GM20000 (cell line): Measurements from ENCODE around the gene SYNC.
"Not testable (repeated sequence)": the region's sequence is repeated elsewhere in the genome, so short reads cannot be mapped to it uniquely, and the experiment has no call there.

Experiments used
- DNase-seq: peaks from one replicate; pipeline ENCODE4 v3.0.0; 2012; ENCODE audit warnings: low spot score
- TF ChIP-seq, protein P1 (sequence below): IDR thresholded peaks from 2 replicates; pipeline ENCODE4 v1.5.1; 2012; ENCODE audit warnings: mild to moderate bottlenecking, control low read depth; ENCODE audit errors: extremely low read depth, missing control alignments

The SYNC gene

DNA sequence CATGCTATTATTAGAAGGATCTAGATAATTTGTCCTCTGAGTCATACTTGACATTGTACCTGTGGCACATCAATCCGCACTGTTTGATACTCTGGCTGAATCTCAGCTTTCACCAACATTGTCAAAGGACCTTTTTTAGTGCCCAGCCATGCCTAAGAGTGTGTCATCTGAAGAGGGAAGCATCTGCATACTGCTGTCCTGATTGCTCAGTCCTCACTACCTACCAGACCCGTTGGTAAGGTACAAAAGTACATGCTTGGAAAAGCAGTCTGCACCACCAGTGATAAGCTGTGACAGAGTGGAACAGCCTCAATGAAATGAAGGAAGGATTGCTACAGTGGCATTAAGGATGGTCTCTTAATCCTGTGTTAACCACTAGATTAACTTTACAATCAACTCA is 17.1 kb downstream of the SYNC start:
- TF ChIP-seq, protein P1, sequence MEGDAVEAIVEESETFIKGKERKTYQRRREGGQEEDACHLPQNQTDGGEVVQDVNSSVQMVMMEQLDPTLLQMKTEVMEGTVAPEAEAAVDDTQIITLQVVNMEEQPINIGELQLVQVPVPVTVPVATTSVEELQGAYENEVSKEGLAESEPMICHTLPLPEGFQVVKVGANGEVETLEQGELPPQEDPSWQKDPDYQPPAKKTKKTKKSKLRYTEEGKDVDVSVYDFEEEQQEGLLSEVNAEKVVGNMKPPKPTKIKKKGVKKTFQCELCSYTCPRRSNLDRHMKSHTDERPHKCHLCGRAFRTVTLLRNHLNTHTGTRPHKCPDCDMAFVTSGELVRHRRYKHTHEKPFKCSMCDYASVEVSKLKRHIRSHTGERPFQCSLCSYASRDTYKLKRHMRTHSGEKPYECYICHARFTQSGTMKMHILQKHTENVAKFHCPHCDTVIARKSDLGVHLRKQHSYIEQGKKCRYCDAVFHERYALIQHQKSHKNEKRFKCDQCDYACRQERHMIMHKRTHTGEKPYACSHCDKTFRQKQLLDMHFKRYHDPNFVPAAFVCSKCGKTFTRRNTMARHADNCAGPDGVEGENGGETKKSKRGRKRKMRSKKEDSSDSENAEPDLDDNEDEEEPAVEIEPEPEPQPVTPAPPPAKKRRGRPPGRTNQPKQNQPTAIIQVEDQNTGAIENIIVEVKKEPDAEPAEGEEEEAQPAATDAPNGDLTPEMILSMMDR: no peak
- DNase-seq: no peak

DNA sequence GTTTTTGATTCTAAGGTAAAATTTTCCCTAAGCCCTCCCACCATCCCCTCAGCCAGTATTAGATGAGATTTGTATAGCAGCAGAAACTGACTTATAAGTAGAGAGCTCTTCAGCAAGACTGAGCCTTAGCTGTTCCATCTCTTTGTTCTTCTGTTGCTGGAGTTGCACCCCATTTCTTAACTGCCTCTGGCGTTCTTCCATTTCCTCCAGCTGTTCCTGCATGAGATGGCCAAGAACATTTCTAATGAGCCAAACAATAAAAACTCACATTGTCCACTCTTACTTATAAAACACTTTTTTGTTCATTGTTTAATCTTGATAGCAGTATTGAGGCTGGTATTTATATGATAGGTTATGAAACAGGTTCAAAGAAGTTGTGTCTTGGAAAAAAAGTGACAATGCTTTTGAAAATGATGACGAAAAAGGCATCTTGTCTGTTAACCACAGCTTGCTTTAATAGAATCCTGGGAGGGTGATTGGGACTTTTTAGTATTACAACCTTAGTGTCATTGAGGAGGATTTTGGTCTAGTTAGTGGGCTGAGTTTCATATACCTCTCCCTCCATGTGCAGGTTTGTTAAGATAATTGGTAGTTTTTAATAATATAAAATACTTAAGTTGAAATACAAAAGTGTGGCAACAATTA is 18.3 kb downstream of the SYNC start:
- TF ChIP-seq, protein P1: no peak
- no peak for DNase-seq

DNA sequence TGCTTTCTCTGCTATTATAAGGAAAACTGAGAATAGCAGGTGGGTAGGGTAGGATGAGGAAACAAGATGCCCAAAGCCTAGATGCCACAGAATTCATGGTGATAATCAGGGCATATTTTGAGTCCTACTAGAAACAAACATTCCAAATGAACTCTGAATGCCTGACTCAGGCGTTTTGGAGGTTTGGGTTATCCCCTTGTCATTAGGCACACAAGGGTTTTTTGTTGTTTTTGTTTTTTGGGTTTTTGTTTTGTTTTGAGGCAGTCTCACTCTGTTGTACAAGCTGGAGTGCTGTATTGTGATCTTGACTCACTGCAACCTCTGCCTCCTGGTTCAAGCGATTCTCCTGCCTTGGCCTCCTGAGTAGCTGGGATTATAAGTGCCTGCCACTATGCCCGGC is 19.2 kb downstream of the SYNC start:
- no peak for DNase-seq
- TF ChIP-seq, protein P1: no peak

DNA sequence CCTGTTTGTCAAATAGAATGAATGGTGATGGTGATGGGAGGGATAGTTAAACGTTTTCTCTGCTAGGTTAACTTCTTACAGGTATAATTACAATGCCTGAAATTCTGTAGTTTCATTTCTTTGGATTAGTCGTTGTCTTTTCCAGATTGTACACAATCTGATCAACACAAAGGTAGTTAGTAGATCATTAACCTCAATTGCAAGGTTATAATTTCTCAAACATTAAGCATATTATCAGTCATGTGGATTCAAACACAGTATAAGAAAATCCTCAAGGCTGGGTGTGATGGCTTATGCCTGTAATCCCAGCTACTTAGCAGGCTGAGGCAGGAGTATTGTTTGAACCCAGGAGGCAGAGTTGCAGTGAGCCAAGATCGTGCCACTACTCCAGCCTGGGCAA is 20.6 kb downstream of the SYNC start:
- DNase-seq: no peak
- TF ChIP-seq, protein P1: no peak

DNA sequence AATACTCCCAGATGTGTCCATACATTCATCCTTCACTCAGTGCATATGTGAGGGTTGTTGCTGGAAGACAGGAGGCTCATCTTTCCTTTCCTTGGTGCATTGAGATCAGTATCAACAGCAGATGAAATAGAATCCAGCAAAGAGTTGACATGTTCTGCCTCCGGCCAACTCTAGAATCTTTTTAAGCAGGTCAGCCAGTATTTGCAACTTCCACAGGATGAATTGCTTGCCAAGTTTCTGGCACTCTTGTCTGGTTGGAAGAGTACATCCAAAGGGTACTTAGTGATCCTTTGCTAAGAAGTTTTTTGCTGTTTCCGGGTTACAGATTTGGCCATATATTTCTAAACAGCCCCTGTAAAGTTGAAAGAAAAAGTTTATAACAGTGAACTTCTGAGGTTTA is 21.1 kb downstream of the SYNC start:
- TF ChIP-seq, protein P1: no peak
- DNase-seq: no peak

DNA sequence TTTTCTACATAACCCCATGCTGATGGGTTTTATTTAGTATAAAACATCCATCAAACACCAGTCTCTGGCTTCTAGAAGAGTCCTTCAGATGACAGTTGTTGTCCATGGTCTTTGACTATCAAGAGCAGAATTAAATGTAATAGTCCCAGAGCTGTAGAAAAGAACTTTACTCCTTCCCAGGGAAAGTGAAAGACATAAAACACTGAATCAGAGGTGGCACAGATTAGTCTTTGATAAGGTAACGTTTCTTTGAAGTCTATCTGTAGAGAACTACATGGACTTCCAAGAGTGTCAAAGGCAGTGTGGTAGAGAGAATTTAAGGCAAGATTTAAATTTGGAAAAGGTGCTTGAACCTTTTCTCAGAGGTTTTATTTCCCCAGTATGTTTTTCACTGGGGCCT is 21.9 kb downstream of the SYNC start:
- no peak for DNase-seq
- TF ChIP-seq, protein P1: no peak

DNA sequence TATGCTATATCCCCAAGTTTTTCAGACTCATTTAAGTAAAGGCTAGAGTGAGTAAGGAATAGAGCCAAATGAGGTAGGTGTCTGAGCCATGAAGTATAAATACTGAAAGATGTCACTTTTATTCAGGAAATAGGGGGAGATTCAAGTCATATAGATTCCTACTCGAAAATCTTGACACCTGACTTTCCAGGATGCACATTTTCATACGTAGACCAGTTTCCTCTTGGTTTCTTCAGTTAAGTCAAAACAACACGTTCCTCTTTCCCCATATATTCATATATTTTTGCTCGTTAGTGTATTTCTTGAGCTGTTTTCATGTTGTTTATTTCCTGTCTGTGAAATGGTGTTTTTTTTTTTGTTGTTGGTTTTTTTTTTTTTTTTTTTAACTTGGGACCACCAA is 22.6 kb downstream of the SYNC start:
- not testable (repeated sequence) for DNase-seq

DNA sequence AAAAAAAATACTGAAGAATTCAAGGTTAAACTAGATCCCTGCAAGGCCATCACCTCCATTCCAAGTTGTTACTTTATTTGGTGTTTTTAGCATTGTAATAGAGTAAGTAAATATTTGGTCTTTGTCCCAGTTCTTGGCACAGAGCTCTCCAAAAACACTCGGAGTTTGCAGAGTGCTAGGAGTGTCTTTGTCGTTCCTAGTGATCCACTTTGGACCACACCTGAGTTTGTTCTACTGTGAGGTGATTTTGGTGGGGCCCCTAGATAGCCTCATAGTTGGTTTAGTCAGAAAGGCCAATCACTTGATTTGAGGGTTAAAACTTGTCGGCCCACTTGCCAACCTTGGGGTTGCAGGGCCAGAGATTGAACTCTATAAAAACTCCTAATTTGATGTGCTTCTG is 25.6 kb downstream of the SYNC start:
- TF ChIP-seq, protein P1: no peak
- no peak for DNase-seq

DNA sequence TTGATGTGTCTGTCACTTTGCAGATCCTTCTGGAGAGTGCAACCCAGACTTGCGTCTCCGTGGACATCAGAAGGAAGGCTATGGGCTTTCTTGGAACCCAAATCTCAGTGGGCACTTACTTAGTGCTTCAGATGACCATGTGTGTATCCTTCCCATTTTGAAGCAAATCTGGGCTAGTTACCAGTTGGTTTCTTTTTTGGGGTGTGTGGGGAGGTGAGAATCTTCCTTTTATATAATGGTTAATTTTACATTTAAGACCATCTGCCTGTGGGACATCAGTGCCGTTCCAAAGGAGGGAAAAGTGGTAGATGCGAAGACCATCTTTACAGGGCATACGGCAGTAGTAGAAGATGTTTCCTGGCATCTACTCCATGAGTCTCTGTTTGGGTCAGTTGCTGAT is 33.9 kb downstream of the SYNC start:
- DNase-seq: not testable (repeated sequence)
